ENCODE results near the gene HTN1. TPM values are rescaled to one million over a fixed set of nuclear protein-coding genes. Genes with fewer than 3 reads are reported as not detected.

Gene HTN1
- 0.02 TPM in 1 of 5 replicates, not detected in the others for total RNA-seq (2022; extraction: Qiagen RNA extraction)

GRCh38 chr4:70050138-70050537 lies at the start of gene HTN1:
HTN1 (plus strand) TSS chr4:70050438; CDS start chr4:70053077, 2,639 bp downstream.

GRCh38 chr4:70028159-70028558 lies 22.1 kb upstream of the HTN1 start, which contains the start of gene HTN3:
HTN3 (plus strand) TSS chr4:70028459; CDS start chr4:70030741, 2,282 bp downstream.

Other genes with a start within 250 kb of the HTN1 start
- gene SULT1E1, start 190.3 kb upstream of the HTN1 start, total RNA-seq (2022; extraction: Qiagen RNA extraction): not detected in 5 replicates
- gene CSN1S1, start 119.4 kb upstream of the HTN1 start, total RNA-seq (2022; extraction: Qiagen RNA extraction): not detected in 5 replicates
- gene CSN2, start 84.7 kb upstream of the HTN1 start, total RNA-seq (2022; extraction: Qiagen RNA extraction): not detected in 5 replicates
- not detected in 5 replicates for gene STATH, start 54.5 kb upstream of the HTN1 start, total RNA-seq (2022; extraction: Qiagen RNA extraction)
- not detected in 5 replicates for gene HTN3, start 22.0 kb upstream of the HTN1 start, total RNA-seq (2022; extraction: Qiagen RNA extraction)
- not detected in 5 replicates for gene PRR27, start 103.8 kb downstream of the HTN1 start, total RNA-seq (2022; extraction: Qiagen RNA extraction)
- gene ODAM, start 145.3 kb downstream of the HTN1 start, total RNA-seq (2022; extraction: Qiagen RNA extraction): not detected in 5 replicates
- gene FDCSP, start 175.7 kb downstream of the HTN1 start, total RNA-seq (2022; extraction: Qiagen RNA extraction): not detected in 5 replicates
- not detected in 5 replicates for gene CSN3, start 192.2 kb downstream of the HTN1 start, total RNA-seq (2022; extraction: Qiagen RNA extraction)

Measured in A549 treated with dexamethasone at 1 μM for 4 hours (cell line).